NAMALWA (cell line): ENCODE measurements around the gene PLEKHA4.
A peak's percentile ranks its signal among the peaks of the same experiment; 100 is the strongest.
"Not testable (repeated sequence)": the region's sequence is repeated elsewhere in the genome, so short reads cannot be mapped to it uniquely, and the experiment has no call there.

ENCODE experiments used
- DNase-seq: peaks from one replicate; pipeline ENCODE4 v3.0.0-alpha.2; 2015; ENCODE audit warnings: low spot score

PLEKHA4 gene, protein sequence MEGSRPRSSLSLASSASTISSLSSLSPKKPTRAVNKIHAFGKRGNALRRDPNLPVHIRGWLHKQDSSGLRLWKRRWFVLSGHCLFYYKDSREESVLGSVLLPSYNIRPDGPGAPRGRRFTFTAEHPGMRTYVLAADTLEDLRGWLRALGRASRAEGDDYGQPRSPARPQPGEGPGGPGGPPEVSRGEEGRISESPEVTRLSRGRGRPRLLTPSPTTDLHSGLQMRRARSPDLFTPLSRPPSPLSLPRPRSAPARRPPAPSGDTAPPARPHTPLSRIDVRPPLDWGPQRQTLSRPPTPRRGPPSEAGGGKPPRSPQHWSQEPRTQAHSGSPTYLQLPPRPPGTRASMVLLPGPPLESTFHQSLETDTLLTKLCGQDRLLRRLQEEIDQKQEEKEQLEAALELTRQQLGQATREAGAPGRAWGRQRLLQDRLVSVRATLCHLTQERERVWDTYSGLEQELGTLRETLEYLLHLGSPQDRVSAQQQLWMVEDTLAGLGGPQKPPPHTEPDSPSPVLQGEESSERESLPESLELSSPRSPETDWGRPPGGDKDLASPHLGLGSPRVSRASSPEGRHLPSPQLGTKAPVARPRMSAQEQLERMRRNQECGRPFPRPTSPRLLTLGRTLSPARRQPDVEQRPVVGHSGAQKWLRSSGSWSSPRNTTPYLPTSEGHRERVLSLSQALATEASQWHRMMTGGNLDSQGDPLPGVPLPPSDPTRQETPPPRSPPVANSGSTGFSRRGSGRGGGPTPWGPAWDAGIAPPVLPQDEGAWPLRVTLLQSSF

DNA sequence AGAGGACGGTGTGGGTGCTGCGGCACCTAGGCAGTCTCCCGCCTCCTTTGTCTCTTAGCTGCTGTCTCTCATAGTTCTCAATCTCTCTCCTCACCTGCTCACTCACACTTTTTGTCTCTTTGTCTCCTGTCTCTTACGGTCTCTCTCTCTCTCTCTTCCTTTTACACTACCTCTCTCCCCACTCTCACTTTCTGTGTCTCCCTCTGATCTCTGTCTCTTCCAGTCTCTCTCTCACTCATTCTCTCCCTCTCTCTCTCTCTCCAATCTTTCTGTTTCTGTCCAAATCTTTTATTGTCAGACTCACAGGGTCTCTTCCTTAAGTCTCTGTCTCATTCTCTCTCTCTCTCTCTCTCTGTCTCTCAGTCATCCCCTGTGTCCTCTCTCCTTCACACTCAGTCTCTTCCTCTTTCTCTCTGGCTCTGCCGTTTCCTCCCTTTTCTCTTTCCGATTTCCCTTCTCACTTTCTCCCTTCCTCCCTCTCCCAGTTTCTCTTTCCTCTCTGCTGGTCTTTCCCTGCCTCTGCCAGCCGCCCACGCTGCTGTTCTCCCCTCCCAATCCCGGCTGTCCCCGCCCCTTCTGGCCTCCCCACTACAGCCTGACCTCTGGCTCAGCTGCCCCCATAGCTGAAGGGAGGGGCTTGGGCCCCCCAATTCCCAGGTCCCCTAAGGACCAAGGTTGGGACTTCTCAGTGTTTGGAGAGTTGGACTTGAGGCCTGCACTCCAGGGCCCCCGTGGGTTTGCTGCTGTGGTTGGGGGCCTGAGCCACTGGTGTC is at the start of gene PLEKHA4:
PLEKHA4 (minus strand) TSS at position 504 of the 773 bp plus-strand sequence. CDS start 997 bp downstream, outside the sequence.
- DNase-seq, result peak; percentile 21

DNA sequence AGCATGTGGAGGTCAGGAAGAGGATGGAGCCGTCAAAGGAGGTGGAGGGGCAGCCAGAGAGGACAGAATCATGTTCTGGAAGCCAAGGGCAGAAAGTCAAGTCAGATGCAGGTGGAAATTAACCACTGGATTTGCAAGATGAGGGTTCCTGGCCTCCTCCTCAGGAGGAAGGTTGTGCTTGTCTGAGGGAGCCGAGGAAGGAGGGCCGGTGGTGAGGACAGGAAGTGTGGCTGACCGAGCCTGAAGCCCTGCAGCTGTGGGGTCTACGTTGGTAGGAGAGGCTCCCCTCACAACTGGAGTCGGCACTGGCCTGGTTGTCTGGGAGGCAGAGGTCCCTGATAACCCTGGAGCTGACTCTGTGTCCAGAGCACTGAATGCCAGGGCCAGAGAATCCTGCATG is 49.7 kb upstream of the PLEKHA4 start:
- peak; percentile 78 for DNase-seq

DNA sequence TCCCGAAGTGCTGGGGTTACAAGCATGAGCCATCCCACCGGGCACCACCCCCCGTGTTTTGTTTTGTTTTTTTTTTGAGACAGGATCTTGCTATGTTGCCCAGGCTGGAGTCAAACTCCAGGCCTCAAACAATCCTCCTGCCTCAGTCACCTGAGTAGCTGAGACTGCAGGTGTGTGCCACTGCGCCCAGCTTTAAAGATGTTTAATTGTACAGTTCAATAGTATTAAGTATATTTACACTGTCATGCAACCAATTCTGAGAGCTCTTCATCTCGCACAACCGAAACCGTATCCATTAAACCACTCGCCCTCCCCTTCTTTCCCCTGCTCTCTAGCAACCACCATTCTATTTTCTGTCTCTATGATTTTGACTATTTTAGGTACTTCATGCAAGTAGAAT is 47.3 kb upstream of the PLEKHA4 start:
- no peak for DNase-seq

DNA sequence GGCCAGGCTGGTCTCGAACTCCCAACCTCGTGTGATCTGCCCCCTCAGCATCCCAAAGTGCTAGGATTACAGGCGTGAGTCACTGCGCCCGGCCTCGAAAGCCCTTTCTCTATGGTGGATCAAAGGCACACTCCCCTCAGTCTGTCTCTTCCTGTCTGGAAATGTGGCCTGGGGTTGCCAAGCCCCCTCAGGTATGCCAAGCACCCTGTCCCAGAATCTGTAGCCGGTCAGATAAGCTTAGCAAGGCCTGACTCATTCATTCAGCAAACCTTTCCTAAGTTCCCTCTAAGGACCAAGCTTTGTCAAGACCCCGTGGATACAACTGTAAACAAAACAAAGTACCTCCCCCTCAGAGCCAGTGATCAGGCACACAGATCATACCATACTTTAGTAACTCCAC is 45.8 kb upstream of the PLEKHA4 start:
- no peak for DNase-seq

DNA sequence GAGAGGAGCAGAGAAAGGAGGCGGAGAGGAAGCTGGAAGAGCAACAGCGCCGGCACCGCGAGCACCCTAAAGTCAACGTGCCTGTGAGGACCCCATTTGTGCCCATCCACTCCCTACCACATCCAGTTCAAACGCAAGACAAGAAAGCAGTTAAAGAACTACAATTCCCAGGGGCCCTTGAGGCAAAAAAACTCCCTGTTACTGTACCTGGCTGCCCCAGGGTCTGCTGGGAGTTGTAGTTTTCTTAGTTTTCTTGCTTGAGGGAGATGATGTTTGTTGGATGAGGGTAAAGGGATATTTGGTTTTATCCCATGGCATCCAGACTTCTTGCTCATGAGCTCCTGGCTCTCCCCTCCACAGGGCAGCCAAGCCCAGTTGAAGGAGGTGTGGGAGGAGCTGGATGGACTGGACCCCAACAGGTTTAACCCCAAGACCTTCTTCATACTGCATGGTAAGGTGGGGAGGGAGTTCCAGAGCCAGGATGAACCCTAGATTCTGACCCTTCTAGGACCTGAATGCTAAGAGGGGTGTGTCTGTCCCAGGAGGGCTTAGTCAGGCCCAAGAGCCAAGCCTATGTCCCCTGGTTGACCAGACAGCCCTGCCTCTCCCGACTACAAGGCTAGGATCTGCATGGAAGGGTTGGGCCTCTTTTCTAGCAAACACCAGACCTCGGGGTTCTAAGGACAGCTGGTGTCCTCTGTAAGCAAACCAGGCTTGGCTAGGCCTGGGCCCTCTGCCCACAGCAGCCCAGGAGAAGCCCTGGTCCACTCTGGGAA is 44.9 kb upstream of the PLEKHA4 start:
- peak; percentile 75 for DNase-seq

DNA sequence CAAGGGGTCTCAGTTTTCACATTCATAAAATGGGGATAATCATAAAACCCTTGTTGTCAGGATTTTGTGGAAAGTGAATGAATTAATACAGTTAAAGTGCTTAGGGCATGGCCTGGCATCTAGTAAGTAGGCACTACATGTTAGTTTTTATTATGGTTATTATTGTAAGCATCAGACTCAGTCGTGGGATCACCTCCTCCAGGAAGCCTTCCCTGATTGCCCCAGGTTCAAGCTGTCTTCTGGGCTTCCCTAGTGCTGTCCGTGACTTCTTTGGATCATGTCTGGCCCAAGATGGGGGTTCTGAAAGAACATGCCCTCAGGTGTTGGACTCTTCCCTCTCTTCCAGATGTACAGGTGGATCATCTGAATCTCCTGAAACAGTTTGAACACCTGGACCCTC is 42.4 kb upstream of the PLEKHA4 start:
- no peak for DNase-seq

DNA sequence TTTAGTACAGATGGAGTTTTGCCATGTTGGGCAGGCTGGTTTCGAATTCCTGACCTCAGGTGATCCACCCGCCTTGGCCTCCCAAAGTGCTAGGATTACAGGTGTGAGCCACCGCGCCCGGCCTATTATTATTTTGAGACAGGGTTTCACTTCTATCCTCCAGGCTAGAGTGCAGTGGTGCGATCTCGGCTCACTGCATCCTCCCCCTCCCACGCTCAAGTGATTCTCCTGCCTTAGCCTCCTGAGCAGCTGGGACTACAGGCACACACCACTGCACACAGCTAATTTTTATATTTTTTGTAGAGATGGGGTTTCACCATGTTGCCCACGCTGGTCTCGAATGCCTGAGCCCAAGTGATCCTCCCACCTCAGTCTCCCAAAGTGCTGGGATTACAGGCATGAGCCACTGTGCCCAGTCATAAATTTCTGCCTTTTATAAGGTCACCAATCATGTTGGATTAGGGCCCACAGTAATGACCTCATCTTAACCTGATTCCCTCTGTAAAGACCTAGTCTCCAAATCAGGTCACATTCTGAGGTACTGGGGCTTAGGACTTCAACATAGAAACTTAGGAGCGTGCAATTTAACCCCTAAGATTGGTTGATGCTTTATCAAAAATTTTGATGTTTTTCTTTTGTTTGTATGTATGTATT is 41.1 kb upstream of the PLEKHA4 start:
- DNase-seq, result peak; percentile 63

DNA sequence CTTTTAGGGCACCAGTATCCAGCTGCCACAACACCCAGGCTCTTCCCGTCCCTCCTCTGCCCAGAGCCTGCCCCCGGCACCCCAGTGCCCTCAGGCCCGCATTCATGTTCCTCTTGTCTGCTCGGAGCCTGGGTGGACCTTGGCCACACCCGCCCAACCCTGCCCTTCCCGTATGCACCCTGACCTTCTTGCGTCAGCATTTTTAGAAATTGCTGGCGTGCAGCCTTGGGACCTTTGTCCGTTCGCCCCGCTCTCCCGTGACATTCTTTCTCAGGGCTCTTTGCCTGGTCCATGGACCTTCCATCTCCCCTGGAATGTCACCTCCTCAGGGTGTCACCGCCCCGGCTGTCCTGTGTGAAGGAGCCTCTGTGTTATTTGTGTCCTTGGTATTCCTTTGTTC is 39.3 kb upstream of the PLEKHA4 start:
- no peak for DNase-seq

DNA sequence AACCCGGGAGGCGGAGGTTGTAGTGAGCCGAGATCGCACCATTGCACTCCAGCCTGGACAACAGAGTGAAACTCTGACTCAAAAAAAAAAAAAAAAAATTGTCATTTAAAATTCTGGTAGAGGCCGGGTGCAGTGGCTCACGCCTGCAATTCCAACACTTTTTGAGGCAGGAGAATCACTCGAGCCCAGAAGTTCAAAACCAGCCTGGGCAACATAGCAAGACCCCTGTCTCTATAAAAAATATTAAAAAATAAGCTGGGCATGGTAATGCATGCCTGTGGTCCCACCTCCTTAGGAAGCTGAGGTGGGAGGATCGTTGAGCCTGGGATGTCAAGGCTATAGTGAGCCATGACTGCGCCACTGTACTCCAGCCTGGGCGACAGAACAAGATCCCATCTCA is 37.9 kb upstream of the PLEKHA4 start:
- no peak for DNase-seq

DNA sequence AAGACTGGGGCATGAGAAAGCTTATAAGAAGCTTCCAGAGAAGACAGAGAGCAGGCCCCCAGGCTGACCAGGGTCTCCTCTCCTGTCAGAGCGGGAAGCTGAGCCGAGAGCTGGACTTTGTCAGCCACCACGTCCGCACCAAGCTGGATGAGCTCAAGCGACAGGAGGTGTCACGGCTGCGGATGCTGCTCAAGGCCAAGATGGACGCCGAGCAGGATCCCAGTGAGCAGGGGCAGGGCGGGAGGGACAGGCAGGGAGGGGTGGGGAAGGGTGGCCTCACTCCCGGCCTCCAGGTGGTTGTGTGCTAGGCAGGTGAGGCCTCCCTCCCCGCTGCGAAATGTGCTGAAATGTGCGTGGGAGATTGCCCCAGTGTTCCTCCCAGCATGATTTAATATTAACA is 37.2 kb upstream of the PLEKHA4 start:
- no peak for DNase-seq

DNA sequence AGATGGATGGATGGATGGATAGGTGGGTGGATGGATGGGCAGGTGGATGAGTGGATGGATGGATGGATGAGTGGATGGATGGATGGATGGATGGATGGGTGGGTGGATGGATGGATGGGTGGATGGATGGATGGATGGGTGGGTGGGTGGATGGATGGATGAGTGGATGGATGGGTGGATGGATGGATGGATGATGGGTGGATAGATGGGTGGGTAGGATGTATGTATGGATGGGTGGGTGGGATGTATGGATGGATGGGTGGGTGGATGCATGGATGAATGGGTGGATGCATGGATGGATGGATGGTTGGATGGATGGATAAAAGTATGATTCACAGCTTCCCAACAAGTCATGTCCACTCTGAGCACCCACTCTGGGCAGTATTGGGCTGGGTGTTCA is 35.4 kb upstream of the PLEKHA4 start:
- DNase-seq, result not testable (repeated sequence)

DNA sequence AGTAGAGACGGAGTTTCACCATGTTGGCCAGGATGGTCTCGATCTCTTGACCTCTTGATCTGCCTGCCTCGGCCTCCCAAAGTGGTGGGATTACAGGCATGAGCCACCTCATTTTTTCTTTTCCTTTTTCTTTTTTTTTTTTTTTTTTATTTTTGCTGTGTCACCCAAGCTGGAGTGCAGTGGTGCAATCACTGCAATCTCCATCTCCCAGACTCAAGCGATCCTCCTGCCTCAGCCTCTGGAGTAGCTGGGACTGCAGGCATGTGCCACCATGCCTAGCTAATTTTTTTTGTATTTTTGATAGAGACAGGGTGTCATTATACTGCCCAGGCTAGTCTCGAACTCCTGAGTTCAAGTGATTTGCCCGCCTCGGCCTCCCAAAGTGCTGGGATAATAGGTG is 33.9 kb upstream of the PLEKHA4 start:
- not testable (repeated sequence) for DNase-seq

DNA sequence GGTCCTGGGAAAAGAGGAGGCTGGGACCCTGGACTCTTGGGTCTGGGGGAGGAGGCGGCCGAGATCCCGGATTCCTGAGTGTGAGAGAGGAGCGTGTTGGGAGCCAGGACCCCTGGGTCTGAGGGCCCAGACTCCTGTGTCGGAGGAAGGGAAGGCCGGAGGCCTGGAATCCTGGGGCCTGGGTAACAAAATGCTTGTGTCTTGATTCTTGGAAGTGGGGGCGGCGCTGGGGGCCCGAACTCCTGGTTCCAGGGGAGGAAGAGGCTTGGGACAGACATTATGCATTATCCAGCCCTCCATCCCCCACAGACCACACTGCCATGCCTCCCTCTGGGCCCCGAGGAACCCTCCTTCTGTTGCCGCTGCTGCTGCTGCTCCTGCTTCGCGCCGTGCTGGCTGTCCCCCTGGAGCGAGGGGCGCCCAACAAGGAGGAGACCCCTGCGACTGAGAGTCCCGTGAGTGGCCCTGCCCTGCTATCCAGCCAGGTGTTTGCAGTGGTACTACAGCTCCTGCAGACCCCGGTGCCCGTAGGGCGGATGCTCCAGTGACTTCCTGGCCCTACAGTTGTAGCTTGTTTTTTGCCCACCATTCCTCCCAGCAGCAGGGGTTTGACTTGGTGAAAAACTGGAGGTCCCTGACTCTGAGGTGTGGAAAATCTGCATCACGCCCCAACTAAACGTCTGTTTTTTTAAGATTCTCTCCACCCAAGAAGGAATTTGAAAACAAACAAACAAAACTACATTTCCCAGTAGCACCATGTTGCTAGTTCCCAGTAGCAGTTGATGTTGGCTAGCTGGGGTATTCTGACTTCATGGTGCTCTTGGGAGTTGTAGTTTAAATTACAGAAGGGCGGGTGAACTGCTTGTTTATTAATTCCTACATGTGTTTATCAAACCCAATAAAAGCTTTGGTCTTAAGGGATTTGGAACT is 32.3 kb upstream of the PLEKHA4 start:
- peak; percentile 57 for DNase-seq

DNA sequence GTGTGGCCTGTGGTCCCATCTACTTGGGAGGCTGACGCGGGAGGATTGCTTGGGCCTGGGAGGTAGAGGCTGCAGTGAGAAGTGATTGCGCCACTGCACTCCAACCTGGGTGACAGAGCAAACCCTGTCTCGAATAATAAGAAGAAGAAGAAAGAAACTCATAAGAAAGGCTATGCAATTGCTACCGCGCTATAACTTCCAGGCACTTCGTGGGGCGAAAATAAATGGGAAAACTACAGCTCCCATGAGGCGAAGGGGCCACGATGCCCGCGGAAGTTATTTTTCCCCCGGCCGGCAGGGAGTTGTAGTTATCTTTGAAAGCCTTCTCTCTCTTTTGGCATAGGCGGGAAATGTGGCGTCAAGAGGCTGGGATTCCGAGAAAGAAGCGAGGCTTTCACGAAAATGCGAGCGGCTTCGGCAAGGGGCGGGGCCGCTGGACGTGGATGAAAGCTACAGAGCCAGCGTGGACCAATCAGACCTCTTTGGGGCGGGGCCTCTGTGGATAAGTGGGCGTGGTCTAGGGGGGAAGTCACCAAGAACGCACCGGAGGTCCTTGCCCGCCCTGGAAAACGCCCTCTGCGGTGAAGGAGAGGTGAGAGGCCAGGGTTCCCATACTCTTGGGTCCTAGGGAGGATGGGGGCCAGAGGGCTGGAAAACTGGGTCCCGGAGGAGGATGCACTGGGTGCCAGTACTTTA is 31.5 kb upstream of the PLEKHA4 start, which contains the start of gene NUCB1:
NUCB1 (plus strand) TSS at position 532 of the 696 bp plus-strand sequence. CDS start 485 bp downstream, outside the sequence.
- peak; percentile 98 for DNase-seq

DNA sequence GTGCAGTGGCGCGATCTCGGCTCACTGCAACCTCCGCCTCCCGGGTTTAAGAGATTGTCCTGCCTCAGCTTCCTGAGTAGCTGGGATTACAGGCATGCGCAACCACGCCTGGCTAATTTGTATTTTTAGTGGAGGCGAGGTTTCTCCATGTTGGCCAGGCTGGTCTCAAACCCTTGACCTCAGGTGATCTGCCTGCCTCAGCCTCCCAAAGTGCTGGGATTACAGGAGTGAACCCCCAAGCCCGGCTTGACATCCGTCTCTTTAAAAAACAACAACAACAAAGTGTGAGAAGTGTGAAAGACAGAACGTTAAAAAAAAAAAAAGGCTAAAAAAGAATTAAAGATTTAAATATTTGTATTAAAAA is 31.0 kb upstream of the PLEKHA4 start:
- not testable (repeated sequence) for DNase-seq

DNA sequence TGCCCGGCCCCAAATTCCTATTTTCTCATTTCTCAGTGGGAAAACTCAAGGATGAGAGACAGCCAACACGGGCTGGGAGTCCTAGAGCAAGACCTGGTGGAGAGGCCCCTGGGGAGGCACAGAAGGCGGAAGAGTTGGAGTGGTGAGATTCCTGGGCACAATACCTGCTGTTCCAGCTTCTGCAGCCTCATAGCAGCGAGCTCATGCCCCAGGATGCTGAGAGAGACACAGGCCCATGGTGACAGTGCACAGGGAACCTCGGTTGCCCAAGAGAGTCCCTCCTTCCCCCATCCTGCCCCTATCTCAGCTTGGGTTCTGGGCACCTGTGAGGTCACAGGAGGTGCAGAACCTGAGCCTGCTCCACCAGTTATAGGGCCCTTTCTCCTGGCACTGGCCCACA is 28.8 kb upstream of the PLEKHA4 start:
- DNase-seq, result no peak

DNA sequence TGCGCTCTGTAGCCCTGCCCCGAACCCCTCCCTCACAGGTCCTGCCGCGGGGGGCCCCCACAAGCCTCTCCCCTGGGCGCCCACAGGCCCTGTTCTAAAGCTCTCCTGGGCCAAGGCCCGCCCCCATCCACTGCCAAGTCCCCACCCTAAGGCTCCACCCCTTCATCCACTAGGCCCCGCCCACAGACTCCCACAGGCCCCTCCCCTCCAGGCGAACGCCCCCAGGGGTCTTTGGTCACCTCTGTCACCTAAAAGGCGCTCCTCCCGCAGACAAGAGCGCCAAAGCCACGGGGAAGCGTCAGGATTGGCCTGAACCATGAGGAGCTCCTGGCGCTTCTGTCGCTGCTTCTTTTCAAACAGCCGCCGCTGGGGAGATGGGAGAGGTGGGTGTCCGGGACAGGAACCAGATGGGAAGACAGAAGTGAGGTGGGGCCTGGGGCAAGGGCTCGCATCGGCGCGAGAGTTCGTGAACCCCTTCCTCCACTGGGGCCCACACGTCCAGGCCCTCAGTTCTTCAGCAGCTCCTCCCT is 27.8 kb upstream of the PLEKHA4 start:
- peak; percentile 55 for DNase-seq

DNA sequence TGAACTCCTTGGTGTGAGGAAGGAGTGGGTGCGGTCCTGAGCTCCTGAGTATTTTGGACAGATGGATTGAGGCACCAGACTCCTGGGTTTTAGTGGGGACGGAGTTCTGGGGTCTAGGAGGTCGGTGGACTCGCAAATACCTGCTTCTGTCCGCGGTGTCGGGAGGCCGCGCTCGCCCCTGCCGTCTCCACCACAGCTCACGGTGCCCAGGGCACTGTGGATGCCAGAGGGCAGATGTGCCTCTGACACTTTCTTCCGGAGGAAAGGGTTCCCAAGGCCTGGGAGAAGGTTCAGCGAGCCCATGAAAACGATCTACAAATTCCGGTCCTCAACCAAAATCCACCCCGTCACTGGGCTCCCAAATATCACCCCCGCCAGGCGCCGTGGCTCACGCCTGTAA is 26.8 kb upstream of the PLEKHA4 start:
- DNase-seq, result no peak

DNA sequence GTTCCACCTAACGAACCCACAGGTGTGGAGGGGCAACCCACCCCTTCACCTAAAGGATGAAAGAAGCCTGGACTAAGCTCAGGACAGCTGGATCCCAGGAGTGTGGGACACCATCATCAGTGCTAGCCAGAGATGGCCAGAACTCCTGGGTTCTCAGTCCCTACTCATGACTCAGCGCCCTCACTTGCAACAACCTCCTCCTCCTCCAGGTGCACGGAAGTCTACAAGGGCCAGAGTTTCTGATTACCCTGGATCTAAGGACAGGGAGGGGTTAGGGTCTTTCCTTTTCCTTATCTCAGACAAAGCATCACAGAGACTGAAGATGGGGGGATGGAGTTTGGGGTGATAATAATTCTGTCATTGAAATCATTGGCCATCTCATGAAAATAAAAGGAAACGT is 22.1 kb upstream of the PLEKHA4 start:
- no peak for DNase-seq
